ELF-1 (cell line): ENCODE measurements around the gene NBPF8.
A peak's percentile ranks its signal among the peaks of the same experiment; 100 is the strongest.
"Not testable (repeated sequence)": the region's sequence is repeated elsewhere in the genome, so short reads cannot be mapped to it uniquely, and the experiment has no call there.

Source experiments
- DNase-seq: peaks from one replicate; pipeline ENCODE4 v3.0.0-alpha.2; 2016; ENCODE audit warnings: low read depth, low spot score

NBPF8 gene, protein sequence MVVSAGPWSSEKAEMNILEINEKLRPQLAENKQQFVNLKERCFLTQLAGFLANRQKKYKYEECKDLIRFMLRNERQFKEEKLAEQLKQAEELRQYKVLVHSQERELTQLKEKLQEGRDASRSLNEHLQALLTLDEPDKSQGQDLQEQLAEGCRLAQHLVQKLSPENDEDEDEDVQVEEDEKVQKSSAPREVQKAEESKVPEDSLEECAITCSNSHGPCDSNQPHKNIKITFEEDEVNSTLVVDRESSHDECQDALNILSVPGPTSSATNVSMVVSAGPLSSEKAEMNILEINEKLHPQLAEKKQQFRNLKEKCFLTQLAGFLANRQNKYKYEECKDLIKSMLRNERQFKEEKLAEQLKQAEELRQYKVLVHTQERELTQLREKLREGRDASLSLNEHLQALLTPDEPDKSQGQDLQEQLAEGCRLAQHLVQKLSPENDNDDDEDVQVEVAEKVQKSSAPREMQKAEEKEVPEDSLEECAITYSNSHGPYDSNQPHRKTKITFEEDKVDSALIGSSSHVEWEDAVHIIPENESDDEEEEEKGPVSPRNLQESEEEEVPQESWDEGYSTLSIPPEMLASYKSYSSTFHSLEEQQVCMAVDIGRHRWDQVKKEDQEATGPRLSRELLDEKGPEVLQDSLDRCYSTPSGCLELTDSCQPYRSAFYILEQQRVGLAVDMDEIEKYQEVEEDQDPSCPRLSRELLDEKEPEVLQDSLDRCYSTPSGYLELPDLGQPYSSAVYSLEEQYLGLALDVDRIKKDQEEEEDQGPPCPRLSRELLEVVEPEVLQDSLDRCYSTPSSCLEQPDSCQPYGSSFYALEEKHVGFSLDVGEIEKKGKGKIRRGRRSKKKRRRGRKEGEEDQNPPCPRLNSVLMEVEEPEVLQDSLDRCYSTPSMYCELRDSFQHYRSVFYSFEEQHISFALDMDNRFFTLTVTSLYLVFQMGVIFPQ

DNA sequence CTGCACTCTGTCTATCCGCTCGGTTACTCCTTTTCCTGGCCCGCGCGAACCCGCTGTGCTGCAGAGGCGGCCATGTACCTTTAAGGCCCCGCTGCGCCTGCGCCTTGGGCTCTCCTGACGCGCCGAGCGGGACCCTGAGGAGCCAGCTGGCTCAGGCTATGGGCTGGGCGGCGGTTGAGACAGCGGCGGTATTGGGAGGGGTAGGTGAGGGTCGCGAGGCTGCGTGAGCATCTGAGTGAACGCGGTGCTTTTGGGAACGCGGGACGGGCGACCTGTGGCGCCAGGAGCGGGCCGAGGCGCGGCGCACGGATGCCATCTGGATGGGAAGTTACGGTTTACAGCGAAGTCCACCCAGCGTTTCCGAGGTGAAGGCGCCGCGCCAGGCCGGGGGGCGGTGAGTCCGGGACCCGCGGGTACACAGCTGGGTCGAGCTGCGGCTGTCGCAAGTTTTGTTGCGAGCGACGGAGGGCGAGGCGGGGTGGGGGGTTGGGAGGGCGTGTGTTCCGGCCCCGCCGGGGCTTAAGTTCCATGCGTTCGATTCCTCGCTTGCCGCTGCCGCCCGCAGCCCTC is at the start of gene NBPF8:
NBPF8 (plus strand) TSS at position 125 of the 570 bp plus-strand sequence. CDS start 21,488 bp downstream, outside the sequence.
- DNase-seq: peak; percentile 76

DNA sequence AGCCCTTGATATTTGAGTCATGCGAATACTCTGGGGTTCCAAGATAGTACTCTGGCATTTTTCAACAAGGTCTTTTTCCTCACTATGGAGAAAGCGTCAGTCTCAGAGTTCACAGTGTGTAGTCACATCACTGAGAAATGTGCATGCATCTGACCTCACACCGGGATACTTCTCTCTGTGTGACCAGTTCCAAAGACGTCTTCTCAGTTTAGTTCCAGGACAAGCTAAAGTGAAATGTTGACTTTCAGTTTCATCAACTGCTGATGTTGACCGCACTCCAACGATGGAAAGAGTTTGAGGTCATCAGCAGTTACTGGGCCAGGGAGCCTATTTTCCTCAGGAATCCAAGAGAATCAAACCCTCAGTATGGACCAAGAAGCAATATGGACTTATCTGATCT is 47.1 kb upstream of the NBPF8 start:
- not testable (repeated sequence) for DNase-seq

DNA sequence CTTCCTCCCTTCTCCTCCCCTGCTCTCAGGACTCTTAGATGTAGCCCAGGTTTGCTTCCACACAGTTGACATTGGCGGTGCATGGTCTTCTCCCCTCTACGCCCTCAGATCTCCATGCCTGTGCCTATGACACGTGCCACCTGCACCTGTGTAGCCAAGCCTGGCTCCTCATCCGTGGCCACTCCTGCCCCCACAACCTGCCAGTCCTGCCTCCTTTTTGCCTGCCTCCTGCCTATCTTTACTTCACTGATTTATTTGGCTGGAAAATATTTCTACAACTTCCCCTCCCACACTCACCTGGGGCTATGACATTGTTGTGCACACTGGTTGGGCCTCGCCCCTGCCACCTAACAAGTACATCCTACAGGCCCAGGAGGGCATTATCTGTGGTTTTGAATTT is 28.2 kb upstream of the NBPF8 start:
- DNase-seq: not testable (repeated sequence)

DNA sequence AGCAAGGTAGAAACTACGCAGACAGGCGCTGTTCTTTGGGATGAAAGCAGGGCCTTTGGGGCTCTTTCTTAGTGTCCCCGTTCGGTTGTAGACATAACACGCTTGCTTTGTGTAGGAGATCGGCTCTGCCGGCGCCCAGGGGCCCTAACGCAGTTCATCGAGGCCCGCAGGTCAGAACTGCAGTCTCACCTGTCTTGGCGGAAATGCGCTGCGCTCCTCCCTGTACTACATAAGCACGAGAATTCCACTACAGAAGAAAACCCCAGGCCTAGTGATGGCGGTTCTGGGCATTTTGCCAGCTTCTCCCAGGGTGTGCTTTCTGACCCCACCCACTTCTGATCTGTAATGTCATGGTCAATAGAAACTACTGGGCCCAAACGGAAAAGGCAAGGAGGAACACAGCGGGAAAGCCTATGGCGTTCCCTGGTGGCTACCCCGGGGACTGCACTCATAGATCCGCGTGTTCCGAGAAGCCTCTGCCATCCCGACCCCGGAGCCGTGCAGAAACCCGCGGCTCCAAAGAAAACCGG is 26.2 kb upstream of the NBPF8 start:
- peak; percentile 36 for DNase-seq

DNA sequence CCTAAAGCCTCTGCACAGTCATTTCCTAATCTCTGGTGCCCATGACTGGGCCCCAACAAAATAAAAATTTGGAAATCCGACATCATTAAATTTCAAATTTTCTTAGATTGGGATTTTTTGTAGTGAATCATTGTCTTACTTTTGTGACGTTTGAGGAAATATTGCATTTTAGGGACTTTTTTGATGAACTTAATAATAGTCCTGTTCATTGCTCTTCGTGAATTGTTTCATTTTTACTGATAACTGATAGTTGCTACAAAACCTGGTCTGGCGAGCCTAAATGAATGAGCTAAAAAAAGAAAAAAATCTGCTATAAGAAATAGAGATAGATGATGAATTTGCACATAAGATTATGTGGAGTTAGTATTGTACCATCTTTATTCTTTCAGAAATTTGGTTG is 23.5 kb upstream of the NBPF8 start:
- DNase-seq: not testable (repeated sequence)

DNA sequence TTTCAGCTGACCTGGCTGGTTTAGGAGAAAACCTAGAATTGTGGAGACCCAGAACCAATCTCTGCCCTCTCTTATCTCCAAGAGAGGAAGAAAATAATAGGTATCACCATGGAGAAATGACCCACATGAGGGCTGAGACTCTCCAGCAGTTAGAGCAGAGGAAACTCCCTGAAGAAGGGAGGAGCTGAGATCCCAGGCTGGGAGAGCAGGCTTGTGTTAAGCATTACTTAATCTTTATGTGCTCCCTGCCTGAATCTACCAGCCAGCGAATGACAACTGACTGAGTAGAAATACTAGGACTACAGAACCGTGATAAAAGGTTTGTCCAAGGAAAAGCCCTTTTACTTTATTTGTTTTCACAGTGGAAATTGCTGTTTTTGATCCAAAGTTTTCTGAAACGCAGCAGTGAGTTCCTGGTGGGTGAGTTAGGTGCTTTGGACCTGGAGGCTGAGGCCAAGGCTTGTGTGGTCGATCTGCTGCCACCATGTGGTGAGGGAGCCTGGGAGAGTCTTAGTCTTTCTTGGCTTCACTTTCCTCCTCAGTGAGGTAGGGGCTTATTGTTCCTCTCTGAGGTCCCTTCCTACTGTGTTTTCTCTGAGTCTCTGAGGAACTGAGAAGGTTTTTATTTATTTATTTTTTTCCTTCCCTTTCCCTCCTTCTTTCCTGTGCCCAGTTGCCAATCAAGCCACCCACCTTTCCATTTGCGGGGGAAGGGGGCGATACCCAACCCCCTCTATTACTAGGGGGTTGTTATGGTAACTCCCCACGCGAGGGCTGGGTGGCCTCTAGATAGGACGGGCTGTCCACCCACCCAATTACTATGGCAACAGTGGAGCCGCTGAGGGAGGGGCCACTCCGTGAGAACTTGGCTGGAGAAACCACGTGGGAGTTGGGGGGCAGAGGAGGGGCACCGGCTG is 21.3 kb upstream of the NBPF8 start:
- DNase-seq: not testable (repeated sequence)

DNA sequence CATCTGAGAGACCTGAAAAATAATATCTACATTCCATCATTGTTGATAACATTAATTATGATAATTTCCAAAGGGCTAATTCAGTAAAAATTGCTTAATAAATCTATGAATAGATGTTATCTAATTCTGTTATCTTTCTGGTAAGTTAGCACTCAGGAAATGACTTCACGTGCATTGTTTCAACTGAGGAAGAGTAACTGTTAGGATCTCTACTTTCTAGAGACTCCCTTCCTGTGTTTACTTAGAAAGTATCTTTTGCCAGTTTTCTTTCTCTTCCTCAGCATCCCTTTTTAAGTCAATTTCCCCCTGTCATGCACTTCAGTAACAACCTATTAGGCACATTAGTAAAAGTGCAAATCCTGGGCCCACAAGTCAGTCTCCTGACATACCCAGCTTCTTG is 9.5 kb upstream of the NBPF8 start:
- DNase-seq: not testable (repeated sequence)

DNA sequence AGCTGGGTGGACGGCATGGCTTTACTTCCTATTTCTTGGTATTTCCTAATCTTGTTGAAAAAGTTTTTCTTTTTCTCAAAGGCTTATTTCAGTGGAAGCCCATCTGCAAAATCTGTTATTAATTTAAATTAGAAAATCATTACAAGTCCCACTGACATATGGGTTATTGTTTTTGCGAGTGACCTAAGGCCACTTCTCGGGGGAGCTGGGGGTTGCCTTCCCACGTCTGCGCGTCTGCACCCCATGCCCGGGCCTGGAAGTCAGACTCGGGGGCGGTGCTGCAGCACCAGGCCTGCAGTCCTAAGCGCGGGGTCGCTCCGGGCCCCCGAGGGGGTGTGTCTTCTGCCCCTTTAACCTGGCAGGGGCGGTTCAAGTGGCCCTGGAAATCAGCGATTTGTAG is 384 bp upstream of the NBPF8 start:
- not testable (repeated sequence) for DNase-seq

DNA sequence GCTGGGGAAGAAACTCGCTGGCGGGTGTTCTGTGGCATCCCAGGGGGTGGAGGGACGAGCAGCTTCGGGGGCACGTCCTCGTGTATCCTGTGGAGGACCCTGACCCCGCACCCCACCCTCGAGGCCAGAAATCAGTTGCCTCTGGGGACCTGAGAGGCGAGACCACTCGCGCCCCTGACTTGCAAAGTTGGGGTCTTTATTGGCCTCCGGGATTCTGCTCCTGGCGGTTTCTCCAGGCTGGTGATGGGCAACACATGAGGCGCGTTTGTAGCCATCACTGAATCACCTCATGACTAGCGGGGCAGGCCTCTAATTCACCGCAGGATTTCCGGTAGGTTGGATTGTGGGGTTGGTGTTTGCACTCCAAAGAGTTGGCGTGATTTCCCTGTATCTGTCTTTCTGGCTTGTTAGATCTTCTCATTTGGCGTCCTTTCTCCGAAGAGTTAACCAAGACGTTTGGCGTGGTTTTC is 692 bp downstream of the NBPF8 start:
- DNase-seq: peak; percentile 27

DNA sequence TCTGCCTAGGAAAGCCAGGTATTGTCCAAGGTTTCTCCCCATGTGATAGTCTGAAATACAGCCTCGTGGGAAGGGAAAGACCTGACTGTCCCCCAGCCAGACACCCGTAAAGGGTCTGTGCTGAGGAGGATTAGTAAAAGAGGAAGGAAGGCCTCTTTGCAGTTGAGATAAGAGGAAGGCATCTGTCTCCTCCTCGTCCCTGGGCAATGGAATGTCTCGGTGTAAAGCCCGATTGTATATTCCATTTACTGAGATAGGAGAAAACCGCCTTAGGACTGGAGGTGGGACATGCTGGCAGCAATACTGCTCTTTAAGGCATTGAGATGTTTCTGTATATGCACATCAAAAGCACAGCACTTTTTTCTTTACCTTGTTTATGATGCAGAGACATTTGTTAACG is 10.2 kb downstream of the NBPF8 start:
- DNase-seq: not testable (repeated sequence)

DNA sequence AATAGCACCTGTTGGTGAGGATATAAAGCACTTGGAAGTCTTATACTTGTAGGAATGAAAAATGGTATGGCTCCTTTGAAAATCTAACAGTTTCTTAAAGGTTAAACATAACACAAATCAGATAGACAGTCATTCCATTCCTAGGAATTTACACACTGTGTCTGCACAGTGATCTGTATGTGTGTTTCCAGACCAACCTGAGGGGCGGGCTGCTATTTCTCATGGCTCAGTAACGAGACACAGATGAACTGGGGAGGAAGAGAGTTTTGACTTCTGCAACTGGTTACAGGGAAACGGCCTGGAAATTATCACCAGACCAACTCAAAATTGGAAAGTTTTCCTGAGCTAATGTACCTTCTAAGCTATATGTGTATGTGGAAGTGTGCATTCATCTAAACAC is 16.8 kb downstream of the NBPF8 start:
- DNase-seq: peak; percentile 1

DNA sequence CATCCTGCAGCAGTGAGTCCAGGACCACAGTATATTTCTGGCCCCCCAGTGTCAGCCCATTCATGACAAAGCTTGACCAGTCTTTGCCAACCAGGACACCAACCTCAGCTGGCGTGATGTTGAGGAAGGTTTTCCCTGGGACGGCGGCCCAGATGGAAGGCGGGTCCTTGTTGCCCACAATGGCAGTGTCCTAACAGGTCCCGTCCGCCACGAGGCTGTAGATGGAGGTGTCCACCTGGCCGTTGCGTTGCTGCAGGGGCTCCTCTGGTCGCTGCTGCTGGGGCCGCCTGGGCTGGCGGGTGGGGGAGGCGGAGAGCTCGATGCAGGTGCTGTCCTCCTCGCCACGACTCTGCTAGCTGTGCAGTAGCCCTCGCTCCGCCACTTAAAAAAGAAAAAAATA is 19.0 kb downstream of the NBPF8 start:
- DNase-seq: not testable (repeated sequence)

DNA sequence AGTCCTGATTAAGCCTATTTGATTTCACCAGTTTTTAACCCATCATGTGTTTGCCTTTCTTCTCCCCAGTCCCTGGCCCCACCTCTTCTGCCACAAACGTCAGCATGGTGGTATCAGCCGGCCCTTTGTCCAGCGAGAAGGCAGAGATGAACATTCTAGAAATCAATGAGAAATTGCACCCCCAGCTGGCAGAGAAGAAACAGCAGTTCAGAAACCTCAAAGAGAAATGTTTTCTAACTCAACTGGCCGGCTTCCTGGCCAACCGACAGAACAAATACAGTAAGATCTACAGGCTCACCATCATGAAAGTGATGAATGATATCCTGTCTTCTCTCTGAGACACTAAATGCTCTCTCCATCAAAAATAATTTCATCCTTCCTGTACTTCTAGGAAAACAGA is 34.3 kb downstream of the NBPF8 start:
- not testable (repeated sequence) for DNase-seq
